Erythroblast (primary cell): Measurements from ENCODE around the gene BCDIN3D.

Source experiments
- GATA1 ChIP-seq: IDR thresholded peaks from 2 replicates; pipeline ENCODE4 v1.6.1; 2011; ENCODE audit warnings: low read depth, mild to moderate bottlenecking, control low read depth, low read length, moderate library complexity
- POLR2A ChIP-seq: IDR thresholded peaks from 2 replicates; pipeline ENCODE4 v1.6.1; 2011; ENCODE audit warnings: mild to moderate bottlenecking, low read length

DNA sequence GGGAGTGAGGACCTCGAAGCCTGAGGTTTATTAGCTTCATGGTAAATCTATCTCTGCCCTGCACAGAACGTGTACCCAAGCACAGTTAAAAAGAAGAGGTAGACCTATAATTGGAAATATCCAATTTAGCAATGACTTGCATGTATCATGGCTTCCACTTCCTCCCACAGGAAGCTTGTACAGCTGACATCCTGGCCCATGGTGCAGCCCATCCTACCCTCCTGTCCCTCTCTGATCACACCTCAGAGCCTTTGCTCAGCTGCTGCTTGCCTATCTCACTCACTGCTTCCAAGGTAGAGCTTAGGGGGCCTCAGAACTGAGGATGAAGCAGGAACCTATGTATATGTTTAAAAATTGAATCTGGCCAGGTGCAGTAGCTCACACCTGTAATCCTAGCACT is 4.3 kb upstream of the BCDIN3D start:
- no peak for TF ChIP-seq POLR2A
- TF ChIP-seq GATA1 = no peak
